ENCODE measurements around the gene BCAS2. TPM values are rescaled to one million over a fixed set of nuclear protein-coding genes. Genes with fewer than 3 reads are reported as not detected.

Gene BCAS2
- total and polyA plus RNA-seq, 2 donors (not counting 1 experiment from before 2014, with no cell fraction given) = 30.6 to 43.8 TPM

- no peaks in the 10 kb centered on the region for H3K4me1 ChIP-seq (ENCODE audit: control insufficient read depth in 2 of 2, insufficient read depth in 2 of 2, low read length in 2 of 2)
- DNase-seq (no peak), ATAC-seq (ENCODE audit: low read depth) (no peak)
- intact Hi-C loops (cut with micrococcal nuclease) = no loop called here
- H3K4me1 Mint-ChIP-seq = no peaks in the 10 kb centered on the region
- peaks cover 0 to 1% (median 0%) of the 10 kb centered on the region in 3 donors for H3K9me3 ChIP-seq (ENCODE audit: control extremely low read depth in 1 of 3, control insufficient read depth in 2 of 3, insufficient read depth in 1 of 3, low read length in 2 of 3)
- H3K9me3 Mint-ChIP-seq (ENCODE audit: insufficient read depth) = no peaks in the 10 kb centered on the region
- H3K79me2 ChIP-seq (ENCODE audit: control insufficient read depth, insufficient read depth, low read length) = no peaks in the 10 kb centered on the region
- H3K4me3 ChIP-seq (ENCODE audit: control extremely low read depth in 1 of 5, extremely low read depth in 1 of 5, insufficient read depth in 1 of 5, low read depth in 2 of 5, low read length in 4 of 5) = no peak overlapping the region
- no peaks in the 10 kb centered on the region for H4K20me1 ChIP-seq (ENCODE audit: control insufficient read depth, insufficient read depth, low read length, poor library complexity, severe bottlenecking)
- ChIA-PET CTCF (no interaction called here), POLR2A (no interaction called here)
- no CpG with 5 or more reads among the region's 1 CpG for WGBS (ENCODE audit: insufficient coverage)
- H3K27me3 Mint-ChIP-seq = peaks cover 27% of the 10 kb centered on the region
- no peak overlapping the region for H3K4me2 ChIP-seq (replicated peaks; ENCODE audit: low read depth, low read length, poor library complexity, severe bottlenecking)
- no peak for TF ChIP-seq EZH2 (IDR thresholded peaks at IDR 0.05; ENCODE audit: borderline replicate concordance, insufficient read depth, low read depth, low read length, poor library complexity, severe bottlenecking)
- TF ChIP-seq, protein P1, sequence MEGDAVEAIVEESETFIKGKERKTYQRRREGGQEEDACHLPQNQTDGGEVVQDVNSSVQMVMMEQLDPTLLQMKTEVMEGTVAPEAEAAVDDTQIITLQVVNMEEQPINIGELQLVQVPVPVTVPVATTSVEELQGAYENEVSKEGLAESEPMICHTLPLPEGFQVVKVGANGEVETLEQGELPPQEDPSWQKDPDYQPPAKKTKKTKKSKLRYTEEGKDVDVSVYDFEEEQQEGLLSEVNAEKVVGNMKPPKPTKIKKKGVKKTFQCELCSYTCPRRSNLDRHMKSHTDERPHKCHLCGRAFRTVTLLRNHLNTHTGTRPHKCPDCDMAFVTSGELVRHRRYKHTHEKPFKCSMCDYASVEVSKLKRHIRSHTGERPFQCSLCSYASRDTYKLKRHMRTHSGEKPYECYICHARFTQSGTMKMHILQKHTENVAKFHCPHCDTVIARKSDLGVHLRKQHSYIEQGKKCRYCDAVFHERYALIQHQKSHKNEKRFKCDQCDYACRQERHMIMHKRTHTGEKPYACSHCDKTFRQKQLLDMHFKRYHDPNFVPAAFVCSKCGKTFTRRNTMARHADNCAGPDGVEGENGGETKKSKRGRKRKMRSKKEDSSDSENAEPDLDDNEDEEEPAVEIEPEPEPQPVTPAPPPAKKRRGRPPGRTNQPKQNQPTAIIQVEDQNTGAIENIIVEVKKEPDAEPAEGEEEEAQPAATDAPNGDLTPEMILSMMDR (IDR thresholded peaks at IDR 0.05) = no peak
- no peak overlapping the region for H3K27ac Mint-ChIP-seq
- peaks cover 0 to 3% (median 0%) of the 10 kb centered on the region in 4 experiments for H3K27me3 ChIP-seq (replicated peaks in 1 of 4; ENCODE audit: control extremely low read depth in 1 of 4, control insufficient read depth in 3 of 4, insufficient read depth in 4 of 4, low read length in 3 of 4)
- H3K9ac ChIP-seq (ENCODE audit: low read length) = no peak overlapping the region
- H3K36me3 ChIP-seq (replicated peaks in 1 of 2; ENCODE audit: control extremely low read depth in 1 of 2, control insufficient read depth in 1 of 2, extremely low read depth in 1 of 2, insufficient read depth in 2 of 2, low read length in 1 of 2) = no peaks in the 10 kb centered on the region
- no peak overlapping the region for H2AFZ ChIP-seq (ENCODE audit: insufficient read depth, low read depth, low read length, poor library complexity, severe bottlenecking)
- no peak overlapping the region for H3K27ac ChIP-seq (ENCODE audit: low read length in 2 of 2)
- no peak overlapping the region for H3K4me3 Mint-ChIP-seq
Observed at GRCh38 chr1:114597949-114598348, 16.5 kb upstream of the BCAS2 start.

DNA sequence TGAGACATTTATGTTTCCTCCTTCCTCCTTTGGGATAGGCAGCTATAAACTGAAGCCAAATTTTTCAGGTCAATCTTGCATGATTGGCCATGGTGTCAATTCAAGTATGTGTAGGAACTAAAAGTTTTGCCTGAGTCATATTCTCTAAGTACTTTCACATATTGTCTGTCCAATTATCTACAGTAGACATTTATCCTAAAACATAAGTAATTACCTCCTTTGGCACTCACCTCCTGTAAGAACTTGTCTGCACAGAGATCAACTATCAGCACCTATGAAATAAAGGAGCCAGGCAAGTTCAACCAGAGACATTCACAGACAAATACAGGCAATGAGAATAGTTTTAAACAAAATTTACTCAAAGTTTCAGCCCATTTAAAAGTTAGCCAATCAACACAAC lies 14.2 kb upstream of the BCAS2 start:
- CTCF ChIA-PET = no interaction called here
- TF ChIP-seq EZH2 (IDR thresholded peaks at IDR 0.05; ENCODE audit: borderline replicate concordance, insufficient read depth, low read depth, low read length, poor library complexity, severe bottlenecking) = no peak
- TF ChIP-seq, protein P1 (IDR thresholded peaks at IDR 0.05) = no peak

More for the DNA sequence above, 14.2 kb upstream of the BCAS2 start:
- Histone ChIP-seq H3K4me2 (replicated peaks; ENCODE audit: low read depth, low read length, poor library complexity, severe bottlenecking) (no peak overlapping the region), H2AFZ (ENCODE audit: insufficient read depth, low read depth, low read length, poor library complexity, severe bottlenecking) (no peak overlapping the region), H3K4me1 (ENCODE audit: control insufficient read depth in 2 of 2, insufficient read depth in 2 of 2, low read length in 2 of 2) (no peaks in the 10 kb centered on the region), H3K36me3 (replicated peaks in 1 of 2; ENCODE audit: control extremely low read depth in 1 of 2, control insufficient read depth in 1 of 2, extremely low read depth in 1 of 2, insufficient read depth in 2 of 2, low read length in 1 of 2) (no peaks in the 10 kb centered on the region), H3K79me2 (ENCODE audit: control insufficient read depth, insufficient read depth, low read length) (no peaks in the 10 kb centered on the region), H3K27ac (ENCODE audit: low read length in 2 of 2) (no peak overlapping the region), H3K9me3 (ENCODE audit: control extremely low read depth in 1 of 3, control insufficient read depth in 2 of 3, insufficient read depth in 1 of 3, low read length in 2 of 3) (peaks cover 0 to 1% (median 0%) of the 10 kb centered on the region in 3 donors), H4K20me1 (ENCODE audit: control insufficient read depth, insufficient read depth, low read length, poor library complexity, severe bottlenecking) (no peaks in the 10 kb centered on the region), H3K27me3 (replicated peaks in 1 of 4; ENCODE audit: control extremely low read depth in 1 of 4, control insufficient read depth in 3 of 4, insufficient read depth in 4 of 4, low read length in 3 of 4) (peaks cover 0 to 4% (median 2%) of the 10 kb centered on the region in 4 experiments), H3K4me3 (ENCODE audit: control extremely low read depth in 1 of 5, extremely low read depth in 1 of 5, insufficient read depth in 1 of 5, low read depth in 2 of 5, low read length in 4 of 5) (no peak overlapping the region), H3K9ac (ENCODE audit: low read length) (no peak overlapping the region)
- Mint-ChIP-seq H3K9me3 (ENCODE audit: insufficient read depth) (no peaks in the 10 kb centered on the region), H3K27me3 (peaks cover 37% of the 10 kb centered on the region), H3K4me3 (no peak overlapping the region), H3K4me1 (no peaks in the 10 kb centered on the region), H3K27ac (no peak overlapping the region)
- ATAC-seq (ENCODE audit: low read depth) = no peak
- POLR2A ChIA-PET = no interaction called here
- no peak for DNase-seq
- intact Hi-C loops (cut with micrococcal nuclease) = no loop called here

Measured in B cell (primary cell).